Fibroblast of upper back skin (primary cell): ENCODE measurements around the gene RASSF4.
"Not testable (repeated sequence)": the region's sequence is repeated elsewhere in the genome, so short reads cannot be mapped to it uniquely, and the experiment has no call there.

Experiments used
- DNase-seq: peaks from one replicate; pipeline ENCODE4 v3.0.0-alpha.2; 2013

RASSF4 gene

DNA sequence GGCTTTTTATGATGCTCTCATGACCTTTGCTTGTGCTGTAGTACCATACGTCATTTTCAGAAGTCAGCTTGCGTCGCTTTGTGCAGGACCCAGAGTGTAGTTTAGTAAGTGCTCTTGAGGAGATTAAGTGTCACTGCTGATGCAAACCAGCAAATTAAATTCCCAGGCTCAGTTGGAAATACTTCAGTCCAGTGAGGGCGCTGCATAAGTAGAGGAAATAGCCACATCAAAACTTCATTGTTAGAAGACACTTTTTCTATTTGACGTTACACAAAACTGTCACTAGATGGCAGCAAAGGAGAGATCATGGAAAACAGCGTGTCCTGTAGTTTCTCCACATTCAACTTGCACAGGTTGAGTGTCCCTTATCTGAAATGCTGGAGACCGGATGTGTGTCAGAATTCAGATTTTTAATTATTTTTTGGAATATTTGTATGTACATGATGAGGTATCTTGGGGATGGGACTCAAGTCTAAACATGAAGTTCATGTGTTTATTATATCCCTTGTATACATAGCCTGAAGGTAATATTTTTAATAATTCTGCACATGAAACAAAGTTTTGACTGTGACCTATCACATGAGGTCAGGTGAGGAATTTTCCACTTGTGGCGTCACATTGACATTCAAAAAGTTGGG is 49.0 kb downstream of the RASSF4 start:
- peak; percentile 85 for DNase-seq

DNA sequence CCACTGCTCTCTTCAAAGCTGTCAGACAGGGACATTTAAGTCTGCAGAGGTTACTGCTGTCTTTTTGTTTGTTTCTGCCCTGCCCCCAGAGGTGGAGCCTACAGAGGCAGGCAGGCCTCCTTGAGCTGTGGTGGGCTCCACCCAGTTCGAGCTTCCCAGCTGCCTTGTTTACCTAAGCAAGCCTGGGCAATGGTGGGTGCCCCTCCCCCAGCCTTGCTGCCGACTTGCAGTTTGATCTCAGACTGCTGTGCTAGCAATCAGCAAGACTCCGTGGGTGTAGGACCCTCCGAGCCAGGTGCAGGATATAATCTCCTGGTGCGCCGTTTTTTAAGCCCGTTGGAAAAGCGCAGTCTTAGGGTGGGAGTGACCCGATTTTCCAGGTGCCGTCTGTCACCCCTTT is 55.0 kb downstream of the RASSF4 start:
- not testable (repeated sequence) for DNase-seq

DNA sequence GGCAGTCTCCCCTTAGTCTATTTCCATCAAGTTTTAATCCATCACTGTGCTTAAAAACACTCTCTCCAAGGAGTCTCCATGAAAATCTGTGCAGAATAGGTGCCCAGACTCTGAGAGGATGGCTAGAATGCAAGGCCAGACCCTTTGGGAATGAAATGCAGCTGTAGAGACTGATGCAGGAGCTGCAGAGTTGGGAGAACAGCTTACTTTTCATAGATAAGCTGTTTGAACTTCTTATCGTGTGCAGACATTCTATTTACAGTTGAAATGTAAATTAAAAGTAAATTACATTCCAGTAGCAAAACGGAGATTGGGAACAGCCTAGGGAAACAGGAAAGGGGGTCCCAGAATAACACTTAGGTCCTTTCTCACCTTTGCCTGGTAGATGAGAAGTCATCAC is 56.0 kb downstream of the RASSF4 start:
- DNase-seq: no peak

DNA sequence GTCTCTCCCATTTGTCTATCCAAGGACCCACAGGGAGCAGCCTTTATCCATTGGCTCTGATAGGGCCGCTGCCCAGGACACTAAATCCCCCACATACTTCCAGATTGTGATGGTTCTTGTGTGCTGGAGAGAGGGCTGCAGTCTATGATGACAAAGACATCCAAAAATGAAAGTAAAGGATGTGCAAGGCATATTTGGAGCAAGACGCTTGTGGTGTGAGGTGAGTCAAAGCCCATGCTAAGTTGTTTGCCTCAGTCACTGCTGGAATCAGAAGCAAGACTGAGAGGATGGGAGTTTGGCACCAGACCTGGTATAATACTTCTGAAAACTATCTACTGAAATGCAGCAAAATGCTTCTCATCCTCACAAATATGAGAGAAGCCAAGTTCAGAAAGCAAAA is 63.8 kb downstream of the RASSF4 start:
- DNase-seq: no peak

DNA sequence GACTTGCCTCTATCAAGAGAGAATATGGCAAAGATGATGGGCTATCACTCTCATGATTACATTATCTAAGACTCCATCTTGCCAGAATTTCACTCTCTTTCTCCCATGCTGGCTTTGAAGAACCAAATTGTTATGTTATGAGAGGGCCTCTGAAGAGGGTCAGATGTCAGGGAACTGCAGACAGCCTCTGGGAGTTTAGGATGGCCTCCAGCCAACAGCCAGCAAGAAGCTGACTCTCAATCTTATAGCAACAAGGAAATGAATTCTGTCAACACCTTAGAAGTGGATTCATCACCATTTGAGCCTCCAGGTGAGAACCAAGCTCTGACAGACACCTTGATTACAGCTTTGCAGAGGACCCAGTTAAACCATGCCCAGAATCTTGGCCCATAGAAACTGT is 74.7 kb downstream of the RASSF4 start:
- no peak for DNase-seq

DNA sequence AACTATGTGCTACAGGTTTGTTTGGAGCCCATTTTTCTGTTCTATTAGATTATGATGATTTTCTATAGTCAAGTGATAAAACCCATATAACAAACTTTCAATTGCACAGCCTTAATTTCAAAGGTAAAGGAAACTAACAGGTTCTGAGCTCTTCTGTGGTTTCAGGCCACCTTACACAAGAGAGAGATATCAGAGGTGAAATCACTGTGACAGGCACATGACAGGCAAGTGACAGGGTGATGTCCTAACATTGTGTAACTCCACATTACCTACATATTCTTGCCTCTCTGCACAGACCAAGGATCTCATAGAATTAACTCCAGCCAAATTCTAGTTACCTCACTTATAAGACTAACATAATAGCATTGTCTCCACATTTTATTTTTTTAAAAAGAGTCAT is 76.1 kb downstream of the RASSF4 start:
- DNase-seq: no peak

DNA sequence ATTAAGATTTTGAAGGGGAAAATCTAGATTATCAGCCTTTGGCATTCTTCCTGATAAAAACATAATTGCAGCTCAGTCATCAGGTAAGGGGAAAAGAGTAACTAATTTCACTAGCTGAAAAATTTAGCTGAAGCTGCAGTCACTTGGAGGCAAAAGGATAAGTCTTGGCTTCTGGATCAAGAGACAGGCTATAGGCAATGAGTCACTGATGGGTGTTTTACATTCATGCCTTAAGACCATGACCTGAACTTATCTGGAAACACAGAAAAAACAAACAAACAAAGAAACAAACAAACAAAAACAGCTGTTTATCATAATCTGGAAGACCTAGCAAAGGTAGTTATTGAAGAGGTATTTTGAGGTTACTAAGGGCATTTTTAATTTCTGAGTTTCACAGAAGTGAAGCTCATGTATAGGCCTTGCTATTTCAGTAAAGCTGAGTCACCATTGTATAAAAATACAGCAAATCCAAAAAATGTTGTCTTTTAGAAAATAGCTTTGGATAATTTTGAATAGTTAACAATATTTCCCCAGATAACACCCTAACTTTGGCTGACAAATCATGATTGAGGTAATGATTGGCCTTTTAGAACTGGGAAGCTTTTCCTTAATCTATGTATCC is 81.4 kb downstream of the RASSF4 start:
- no peak for DNase-seq

DNA sequence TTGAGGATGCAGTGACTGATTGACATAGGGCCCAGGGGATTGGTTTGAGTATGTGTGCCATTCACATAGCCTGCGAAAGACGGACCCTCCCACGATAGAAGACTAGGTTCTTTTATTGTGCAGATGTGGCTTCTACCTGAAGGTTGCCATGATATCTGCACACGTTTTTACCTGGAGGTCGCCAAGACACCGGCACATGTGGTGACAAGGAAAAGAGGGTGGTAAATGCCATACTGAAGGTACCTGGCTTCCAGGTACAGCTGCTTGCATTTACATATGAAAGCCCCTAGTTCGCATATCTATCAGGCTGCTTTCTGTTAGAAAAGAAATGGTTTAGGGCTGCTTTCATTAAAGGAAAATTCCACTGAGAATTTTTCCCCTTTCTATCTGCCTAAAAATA is 84.7 kb downstream of the RASSF4 start:
- DNase-seq: no peak
